ES-I3 (cell line): ENCODE results near the gene RNLS.

Source experiments
- H3K36me3 ChIP-seq: 2 replicates; pipeline ENCODE4 v1.6.1; 2013; ENCODE audit warnings: mild to moderate bottlenecking, low read length, control low read depth, moderate library complexity; ENCODE audit not compliant: insufficient read depth
- H3K4me1 ChIP-seq: 2 replicates; pipeline ENCODE4 v1.6.1; 2013; ENCODE audit warnings: mild to moderate bottlenecking, control low read depth, low read length; ENCODE audit not compliant: insufficient read depth
- H3K9ac ChIP-seq: 2 replicates; pipeline ENCODE4 v1.6.1; 2013; ENCODE audit warnings: low read depth, mild to moderate bottlenecking, low read length, moderate library complexity
- H3K9me3 ChIP-seq: 2 replicates; pipeline ENCODE4 v1.6.1; 2013; ENCODE audit warnings: mild to moderate bottlenecking, low read length, moderate library complexity; ENCODE audit not compliant: control insufficient read depth, insufficient read depth

Gene RNLS

DNA sequence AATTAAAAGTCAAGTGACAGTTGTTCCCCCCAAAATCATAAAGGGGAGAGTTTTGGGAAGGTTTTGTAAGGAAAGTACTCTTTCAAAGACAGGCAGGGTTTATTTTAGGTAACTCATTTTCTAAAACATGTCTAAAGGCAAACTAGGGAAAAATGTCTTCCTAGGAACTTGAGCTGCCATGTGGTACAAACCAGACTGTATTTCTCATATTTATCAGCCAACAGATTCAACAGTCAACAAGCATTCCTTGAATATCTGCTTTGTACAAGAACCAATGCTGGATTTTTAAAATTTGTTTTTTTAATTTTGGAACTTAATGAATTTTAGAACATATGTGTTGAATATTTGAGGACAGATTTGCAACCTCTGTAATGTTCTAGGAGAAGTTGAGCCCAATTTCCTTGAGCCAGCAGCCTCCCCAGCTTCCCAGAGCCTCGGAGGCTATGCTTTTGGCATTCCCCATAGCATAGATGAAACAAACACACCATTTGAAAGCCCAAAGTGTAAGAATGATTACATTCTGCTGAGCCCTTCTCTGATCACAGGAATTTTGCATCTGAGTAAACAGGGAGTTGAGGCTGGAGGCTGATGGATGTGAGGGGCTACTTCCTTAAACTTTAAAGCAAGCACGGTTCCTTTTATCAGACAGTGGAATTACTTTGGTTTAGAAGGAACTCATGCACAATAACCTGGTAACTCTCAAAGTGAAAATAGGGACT lies 345.1 kb downstream of the RNLS start:
- H3K9me3 ChIP-seq = no peaks in the 10 kb centered on the region
- no peak overlapping the region for H3K9ac ChIP-seq
- no peaks in the 10 kb centered on the region for H3K36me3 ChIP-seq
- no peaks in the 10 kb centered on the region for H3K4me1 ChIP-seq

DNA sequence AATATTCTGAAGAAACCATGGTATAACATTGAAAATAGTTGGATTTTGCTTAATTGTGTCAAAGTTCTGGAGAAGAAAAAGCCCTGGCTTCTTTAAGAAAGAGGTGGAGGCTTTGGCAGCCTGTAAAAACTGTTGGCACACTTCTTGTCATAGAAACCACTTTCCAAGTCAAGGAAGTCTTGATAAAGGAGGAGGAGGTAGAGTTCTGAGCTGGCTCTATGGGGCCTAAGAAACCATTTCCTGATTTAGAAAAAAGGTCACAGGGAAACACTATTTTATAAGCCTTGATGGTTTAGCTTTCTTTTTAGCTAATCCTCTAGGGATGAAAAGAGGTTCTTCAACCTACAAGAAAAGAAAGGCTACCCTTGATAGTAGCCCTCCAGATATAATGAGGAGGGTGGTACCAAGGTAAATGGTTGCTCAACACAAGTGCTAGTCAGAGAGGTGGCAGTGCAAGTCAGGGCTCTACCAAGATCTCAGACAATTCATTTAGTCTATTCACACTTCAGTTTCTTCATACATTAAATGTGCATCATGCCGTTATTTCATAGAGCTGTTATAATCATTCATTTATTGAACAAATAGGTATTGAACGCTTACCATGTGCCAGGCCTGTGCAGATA lies 346.9 kb downstream of the RNLS start:
- Histone ChIP-seq H3K9ac (no peak overlapping the region), H3K9me3 (no peaks in the 10 kb centered on the region), H3K36me3 (no peaks in the 10 kb centered on the region), H3K4me1 (no peaks in the 10 kb centered on the region)

DNA sequence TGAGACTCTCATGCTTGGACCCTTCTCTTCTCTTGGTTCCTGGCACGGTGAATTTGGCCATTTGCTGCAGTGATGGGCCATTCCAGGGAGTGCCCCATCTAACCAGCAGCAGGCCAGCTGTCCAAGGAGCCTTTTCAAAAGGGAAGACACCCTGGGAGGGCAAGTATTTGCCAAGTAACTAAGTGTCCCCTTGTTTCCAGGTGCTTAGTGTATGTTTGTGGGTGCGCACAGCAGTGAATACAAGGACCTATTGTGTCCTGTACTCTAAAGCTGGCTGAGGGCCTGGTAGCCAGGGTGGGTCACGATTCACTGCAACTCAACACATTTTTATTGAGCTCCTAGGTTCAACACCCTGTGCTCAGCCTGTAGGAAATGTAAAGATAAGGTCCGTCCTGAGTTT lies 348.8 kb downstream of the RNLS start:
- Histone ChIP-seq H3K9ac (no peak overlapping the region), H3K4me1 (no peaks in the 10 kb centered on the region), H3K9me3 (no peaks in the 10 kb centered on the region), H3K36me3 (no peaks in the 10 kb centered on the region)

DNA sequence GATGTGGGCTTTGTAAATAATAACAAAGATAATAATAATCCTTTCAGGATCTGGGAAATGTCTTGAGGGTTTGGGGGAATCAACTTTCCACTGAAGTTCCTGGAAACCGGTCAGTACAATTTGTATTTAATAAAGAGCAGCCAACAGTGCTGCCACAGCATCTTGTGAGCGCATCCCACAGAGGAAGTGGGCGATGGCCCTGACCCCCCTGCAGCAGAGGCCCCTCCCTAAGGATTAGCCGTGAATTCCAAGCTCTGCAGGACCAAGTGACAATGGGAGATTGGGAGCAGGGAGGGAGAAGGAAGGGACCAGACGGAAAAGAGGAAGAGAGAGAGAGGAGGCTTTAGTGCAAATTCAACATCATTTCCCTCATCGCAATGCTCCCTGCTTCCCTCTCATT lies 349.2 kb downstream of the RNLS start:
- H3K9me3 ChIP-seq = no peaks in the 10 kb centered on the region
- no peaks in the 10 kb centered on the region for H3K4me1 ChIP-seq
- H3K9ac ChIP-seq = no peak overlapping the region
- no peaks in the 10 kb centered on the region for H3K36me3 ChIP-seq

DNA sequence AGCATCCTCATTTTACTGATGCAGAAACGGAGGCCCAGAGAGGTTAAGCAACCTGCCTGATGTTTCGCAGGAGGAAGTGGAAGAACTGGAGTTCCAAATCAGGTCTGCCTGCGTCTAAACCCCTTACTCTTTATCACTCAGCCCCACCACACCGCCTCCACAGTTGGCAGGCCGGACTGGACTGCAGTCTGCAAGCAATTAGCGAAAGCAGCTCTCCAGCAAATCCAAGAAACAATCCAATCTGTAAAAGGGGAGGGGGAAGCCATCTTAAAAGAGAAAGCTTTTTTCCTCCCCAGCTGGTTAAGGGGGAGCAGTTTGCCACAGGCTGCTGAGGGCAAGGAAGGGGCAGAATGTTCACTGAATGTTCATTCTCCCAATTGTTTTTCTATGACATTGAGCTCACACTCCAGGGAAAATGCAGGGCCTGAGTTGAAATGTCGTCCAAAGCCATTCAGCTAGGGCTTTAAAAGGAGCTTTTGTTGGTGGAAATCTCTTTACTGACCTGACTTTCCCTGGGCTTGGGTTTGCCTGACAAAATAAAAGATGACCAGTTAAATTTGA lies 350.1 kb downstream of the RNLS start:
- no peak overlapping the region; the same call in 1 of the 2 replicates for H3K9ac ChIP-seq
- no peaks in the 10 kb centered on the region for H3K4me1 ChIP-seq
- H3K9me3 ChIP-seq = no peaks in the 10 kb centered on the region
- no peaks in the 10 kb centered on the region for H3K36me3 ChIP-seq

DNA sequence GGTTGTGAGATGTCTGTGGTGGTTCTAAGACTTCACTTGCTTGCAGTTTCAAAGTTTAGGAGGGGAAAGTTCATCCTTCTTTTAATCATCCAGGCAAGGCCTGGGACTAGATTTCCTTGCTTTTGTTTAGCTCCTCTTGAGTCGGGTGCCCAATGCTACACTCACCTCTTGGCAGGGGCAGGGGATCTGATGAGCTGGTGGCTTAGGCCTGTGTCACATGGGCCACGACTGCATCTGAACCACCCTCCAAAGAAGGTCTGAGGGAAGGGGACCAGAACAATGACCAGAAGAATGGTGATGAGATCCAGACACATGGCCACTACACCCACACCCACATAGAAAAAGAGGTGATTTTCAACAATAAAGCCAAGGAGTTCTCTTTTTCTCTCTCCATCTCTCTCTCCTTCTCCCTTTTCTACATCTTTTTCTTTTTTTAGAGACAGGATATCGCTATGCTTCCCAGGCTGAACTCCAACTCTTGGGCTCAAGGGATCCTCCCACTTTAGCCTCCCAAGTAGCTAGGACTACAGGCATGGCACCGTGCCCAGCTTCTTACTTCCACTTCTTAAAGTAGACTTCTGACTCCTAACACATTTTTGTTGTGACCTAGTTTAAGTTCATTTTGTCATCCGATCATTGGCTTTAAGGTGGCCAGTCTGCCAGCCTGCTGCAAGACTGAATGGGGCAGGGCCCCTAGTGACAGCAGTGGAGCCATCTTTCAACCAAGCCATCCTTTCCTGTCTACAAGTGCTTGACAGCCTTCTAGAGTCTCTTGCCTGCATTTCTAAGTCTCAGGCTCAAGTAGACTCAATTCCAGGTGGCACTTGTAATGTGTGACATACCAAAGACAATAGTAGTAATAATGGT lies 350.9 kb downstream of the RNLS start:
- no peaks in the 10 kb centered on the region for H3K4me1 ChIP-seq
- no peaks in the 10 kb centered on the region for H3K36me3 ChIP-seq
- no peak overlapping the region for H3K9ac ChIP-seq
- no peaks in the 10 kb centered on the region for H3K9me3 ChIP-seq

DNA sequence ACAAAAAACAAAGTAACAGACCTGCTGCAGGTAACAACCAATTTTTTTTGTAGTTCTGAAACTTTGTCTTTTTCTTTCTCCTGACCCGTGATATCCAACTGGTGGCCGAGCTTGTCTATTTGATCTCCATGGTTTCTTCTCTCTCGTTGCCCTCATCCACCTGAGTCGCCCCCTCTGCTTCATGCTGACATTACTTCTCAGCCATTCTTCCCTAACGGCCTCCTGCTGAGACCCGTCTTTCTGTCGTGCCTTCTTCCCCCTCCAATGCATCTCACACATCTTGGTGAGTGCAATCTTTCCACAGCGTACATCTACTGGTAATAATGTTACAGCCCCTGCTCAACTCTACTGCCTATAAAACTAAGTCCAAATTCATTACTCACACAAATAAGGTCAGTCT lies 352.9 kb downstream of the RNLS start:
- Histone ChIP-seq H3K36me3 (no peaks in the 10 kb centered on the region), H3K9me3 (no peaks in the 10 kb centered on the region), H3K4me1 (no peaks in the 10 kb centered on the region), H3K9ac (no peak overlapping the region)

DNA sequence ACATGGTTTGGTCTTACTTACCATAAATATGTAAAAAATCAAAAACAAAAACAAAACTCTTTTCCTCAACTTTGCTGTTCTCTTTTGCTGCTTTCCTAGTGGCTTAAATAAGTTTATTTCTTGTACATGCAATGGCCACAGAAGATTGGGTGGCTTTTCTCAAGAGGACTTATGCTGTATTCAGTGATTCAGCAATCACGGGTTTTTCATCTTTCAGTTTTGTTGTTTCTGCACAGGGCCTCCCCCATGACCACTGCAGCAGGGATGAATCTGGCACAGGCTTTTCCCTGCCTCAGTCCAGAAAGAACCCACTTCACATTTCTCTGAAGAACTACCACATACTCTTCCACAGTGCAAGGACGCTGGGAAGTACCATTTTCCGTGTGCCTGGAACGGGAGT lies 355.0 kb downstream of the RNLS start:
- no peak overlapping the region for H3K9ac ChIP-seq
- no peaks in the 10 kb centered on the region for H3K4me1 ChIP-seq
- no peaks in the 10 kb centered on the region for H3K9me3 ChIP-seq
- no peaks in the 10 kb centered on the region for H3K36me3 ChIP-seq

DNA sequence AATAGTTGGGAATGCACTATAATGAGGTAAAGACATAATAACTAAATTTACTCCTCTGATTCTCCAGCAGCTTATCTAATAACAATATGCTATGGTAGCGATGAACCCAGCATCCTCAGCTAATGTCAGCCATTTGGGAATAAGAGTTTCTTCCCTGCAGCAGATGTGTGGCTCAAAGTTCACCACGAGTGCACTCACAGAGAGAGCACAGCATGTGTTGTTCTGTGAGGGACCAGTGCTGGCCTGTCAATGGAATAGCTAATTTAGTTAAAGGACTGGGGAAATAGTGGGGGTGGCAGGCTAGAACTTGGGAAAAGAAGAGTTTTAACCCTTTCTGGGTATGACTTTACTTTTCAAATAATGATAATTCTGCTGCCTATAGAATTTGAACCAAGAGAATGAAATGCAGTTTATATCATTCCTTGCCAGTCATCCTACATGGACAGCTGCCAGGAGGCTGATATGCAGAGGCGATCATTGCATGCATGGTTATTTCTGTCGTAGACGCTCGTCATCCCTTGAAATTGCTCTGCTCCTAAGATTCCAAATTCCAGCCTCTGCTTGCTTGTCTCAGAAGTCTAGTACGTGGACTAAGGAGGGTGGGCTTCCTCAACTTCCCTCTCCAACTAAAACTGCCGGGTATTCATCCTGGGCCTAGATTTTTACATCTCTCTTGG lies 355.6 kb downstream of the RNLS start:
- Histone ChIP-seq H3K9ac (no peak overlapping the region), H3K9me3 (no peaks in the 10 kb centered on the region), H3K4me1 (no peaks in the 10 kb centered on the region), H3K36me3 (no peaks in the 10 kb centered on the region)

DNA sequence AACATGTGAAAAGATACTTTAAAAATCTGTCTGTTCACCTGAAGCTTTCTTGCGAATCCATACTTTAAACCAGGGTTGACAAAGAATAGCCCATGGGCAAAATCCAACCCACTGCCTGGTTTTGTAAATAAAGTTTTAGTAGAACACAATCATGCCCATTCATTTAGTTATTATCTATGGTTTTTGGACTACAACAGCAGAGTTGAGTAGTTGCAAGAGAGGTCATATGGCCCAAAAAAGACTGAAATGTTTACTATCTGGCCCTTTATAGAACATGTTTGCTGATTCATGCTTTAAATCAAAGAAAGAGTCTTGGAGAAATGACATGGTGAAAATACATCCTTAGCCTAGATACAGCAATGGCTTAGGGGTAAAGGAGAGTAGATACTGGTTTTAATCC lies 356.2 kb downstream of the RNLS start:
- H3K4me1 ChIP-seq = no peaks in the 10 kb centered on the region
- H3K9ac ChIP-seq = no peak overlapping the region
- H3K36me3 ChIP-seq = no peaks in the 10 kb centered on the region
- no peaks in the 10 kb centered on the region for H3K9me3 ChIP-seq

DNA sequence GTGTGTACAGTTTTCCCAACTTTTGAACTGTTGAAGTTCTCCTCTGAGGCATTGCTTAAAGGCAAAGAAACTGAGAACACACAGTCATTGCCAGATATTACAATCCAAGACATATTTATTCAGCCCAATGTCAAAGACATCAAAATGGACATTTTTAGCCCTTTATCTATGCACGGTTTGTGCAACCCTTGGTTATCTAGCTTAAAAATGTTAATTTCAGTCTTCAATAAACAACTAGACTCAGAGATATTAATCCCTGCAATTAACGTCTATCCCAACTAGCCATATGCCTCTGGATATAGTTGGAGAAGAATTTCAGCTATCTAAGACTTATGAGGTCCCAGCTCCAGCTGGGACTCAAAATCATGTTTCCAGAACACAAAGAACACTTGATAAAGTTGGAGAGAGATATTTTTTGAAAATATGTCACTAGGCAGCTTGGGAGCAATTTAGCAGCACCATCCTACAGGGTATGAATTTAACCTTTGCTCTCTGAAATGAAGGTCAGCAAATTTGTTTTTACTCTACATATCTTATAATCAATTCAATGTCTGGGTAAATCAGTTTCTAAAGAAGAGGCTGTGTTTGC lies 357.0 kb downstream of the RNLS start:
- H3K4me1 ChIP-seq = peaks cover 4% of the 10 kb centered on the region; the same call in 1 of the 2 replicates
- H3K9ac ChIP-seq = no peak overlapping the region
- no peaks in the 10 kb centered on the region for H3K9me3 ChIP-seq
- H3K36me3 ChIP-seq = no peaks in the 10 kb centered on the region
